Hindlimb muscle (tissue), 1 donor: ENCODE results near the gene CRMP1. TPM values are rescaled to one million over a fixed set of nuclear protein-coding genes. Genes with fewer than 3 reads are reported as not detected.
"Not testable (repeated sequence)": the region's sequence is repeated elsewhere in the genome, so short reads cannot be mapped to it uniquely, and the experiment has no call there.

ENCODE experiments used
- DNase-seq: peaks from one replicate; pipeline ENCODE4 v3.0.0-alpha.2; 2013
- polyA plus RNA-seq: library from polyadenylated mRNA; unstranded; fragments of 120-200 nt; gene quantifications from one replicate; pipeline ENCODE4 v1.2.1, GENCODE V29; 2013; ENCODE audit not compliant: insufficient read length

Gene CRMP1
- polyA plus RNA-seq, 1 donor = 18.8 TPM

- DNase-seq = no peak
Measured at GRCh38 chr4:5852523-5853202, 40.2 kb downstream of the CRMP1 start.

GRCh38 chr4:5851637-5852301, 41.1 kb downstream of the CRMP1 start:
- no peak for DNase-seq

GRCh38 chr4:5845035-5845905, 47.6 kb downstream of the CRMP1 start:
- DNase-seq = no peak

GRCh38 chr4:5843573-5844530, 49.0 kb downstream of the CRMP1 start:
- DNase-seq = peak; percentile 19

GRCh38 chr4:5842456-5842855, 50.4 kb downstream of the CRMP1 start:
- no peak for DNase-seq

GRCh38 chr4:5839751-5840674, 52.9 kb downstream of the CRMP1 start:
- peak; percentile 81 for DNase-seq

- DNase-seq = no peak
Measured at GRCh38 chr4:5839332-5839731, 53.6 kb downstream of the CRMP1 start.

- DNase-seq = not testable (repeated sequence)
Measured at GRCh38 chr4:5837483-5837882, 55.4 kb downstream of the CRMP1 start.

- no peak for DNase-seq
Measured at GRCh38 chr4:5836943-5837342, 55.9 kb downstream of the CRMP1 start.

- DNase-seq = no peak
Measured at GRCh38 chr4:5828005-5828391, 64.9 kb downstream of the CRMP1 start.

- no peak for DNase-seq
Measured at GRCh38 chr4:5827108-5828004, 65.5 kb downstream of the CRMP1 start.

GRCh38 chr4:5826437-5827107, 66.3 kb downstream of the CRMP1 start:
- DNase-seq = no peak

GRCh38 chr4:5825321-5826041, 67.4 kb downstream of the CRMP1 start:
- no peak for DNase-seq

GRCh38 chr4:5824635-5825034, 68.3 kb downstream of the CRMP1 start:
- DNase-seq = no peak

- DNase-seq = no peak
Measured at GRCh38 chr4:5824227-5824626, 68.7 kb downstream of the CRMP1 start.

GRCh38 chr4:5823542-5824211, 69.2 kb downstream of the CRMP1 start:
- no peak for DNase-seq

GRCh38 chr4:5822619-5823018, 70.3 kb downstream of the CRMP1 start:
- no peak for DNase-seq
